HG03575 (cell line): ENCODE measurements around the gene SYT7.

ENCODE experiments used
- ATAC-seq: cut with Tn5 transposase; IDR thresholded peaks from one replicate; pipeline ENCODE4 v1.9.1; 2021; ENCODE audit not compliant: unreplicated experiment, insufficient number of reproducible peaks, low FRiP score; ENCODE audit errors: extremely low read depth

SYT7 gene

DNA sequence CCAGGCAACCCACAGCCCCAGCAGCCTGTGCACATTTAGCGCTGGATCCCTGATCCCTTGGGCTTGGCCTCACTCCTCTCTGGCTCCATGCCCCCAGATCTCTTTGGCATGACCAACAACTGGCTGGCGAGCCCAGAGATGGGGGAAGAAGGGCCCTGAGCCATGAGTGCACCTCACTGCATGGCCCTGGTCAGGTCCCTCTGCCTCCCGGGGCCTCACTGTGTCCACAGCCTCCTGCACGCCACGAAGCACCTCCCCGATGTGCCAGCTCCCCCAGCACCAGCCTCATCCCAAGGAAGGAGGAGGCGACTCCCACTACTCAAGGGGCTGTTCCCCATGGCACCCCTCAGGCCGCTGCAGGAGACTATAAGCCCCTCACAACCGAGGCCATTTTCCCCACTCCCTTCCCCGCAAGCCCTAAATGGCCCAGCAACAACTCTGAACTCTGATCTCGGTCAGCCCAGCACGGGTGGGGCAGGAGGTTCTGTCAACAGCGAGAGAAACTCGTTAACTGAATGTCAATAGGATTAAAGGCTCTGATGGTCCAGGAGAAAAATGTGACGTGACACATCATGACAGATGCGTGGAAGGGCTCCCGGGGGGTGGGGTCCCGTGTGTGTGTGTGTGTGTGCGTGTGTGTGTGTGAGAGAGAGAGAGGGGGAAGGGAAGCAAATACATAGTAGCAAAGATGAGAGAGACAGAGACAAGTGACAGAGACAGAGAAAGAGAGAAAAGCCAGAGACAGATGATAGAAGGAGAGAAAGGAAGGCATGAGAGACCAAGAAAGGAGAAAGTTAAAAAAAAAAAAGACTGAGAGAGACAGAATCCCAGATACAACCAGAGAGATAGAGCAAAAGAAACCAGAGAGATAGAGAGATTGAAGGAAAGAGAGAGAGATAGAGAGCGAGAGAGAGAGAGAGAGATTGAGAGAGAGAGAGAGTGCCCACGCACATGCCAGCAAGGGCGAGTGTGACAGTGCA, 28.4 kb upstream of the SYT7 start:
- no peak for ATAC-seq

DNA sequence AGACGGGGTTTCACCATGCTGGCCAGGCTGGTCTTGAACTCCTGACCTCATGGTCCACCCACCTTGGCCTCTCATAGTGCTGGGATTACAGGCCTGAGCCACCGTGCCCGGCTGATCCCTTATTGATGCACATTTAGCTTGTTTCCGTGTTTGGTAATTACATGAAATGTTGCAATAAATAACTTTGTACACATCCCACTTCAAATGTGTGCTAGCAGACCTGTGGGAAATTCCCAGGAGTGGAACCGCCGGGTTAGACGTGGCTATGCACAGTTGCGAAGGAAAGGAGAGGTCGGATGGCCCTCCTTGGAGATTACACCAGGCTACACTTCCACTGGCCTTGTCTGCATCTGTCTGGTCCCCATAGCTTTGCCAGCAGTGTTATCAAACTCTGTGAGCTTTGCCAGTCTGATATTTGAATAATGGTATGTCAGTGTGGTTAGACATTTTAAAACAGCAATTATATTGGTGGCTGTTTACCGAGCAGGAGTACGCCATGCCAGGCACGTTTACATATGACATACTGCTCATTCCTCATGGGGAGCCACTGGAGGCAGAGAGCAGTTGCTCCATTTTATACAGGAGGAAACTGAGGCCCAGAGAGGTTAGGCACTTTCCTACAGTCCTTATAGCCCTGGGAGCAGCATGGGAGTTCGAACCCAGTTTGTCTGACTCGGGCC, 27.2 kb upstream of the SYT7 start:
- no peak for ATAC-seq

DNA sequence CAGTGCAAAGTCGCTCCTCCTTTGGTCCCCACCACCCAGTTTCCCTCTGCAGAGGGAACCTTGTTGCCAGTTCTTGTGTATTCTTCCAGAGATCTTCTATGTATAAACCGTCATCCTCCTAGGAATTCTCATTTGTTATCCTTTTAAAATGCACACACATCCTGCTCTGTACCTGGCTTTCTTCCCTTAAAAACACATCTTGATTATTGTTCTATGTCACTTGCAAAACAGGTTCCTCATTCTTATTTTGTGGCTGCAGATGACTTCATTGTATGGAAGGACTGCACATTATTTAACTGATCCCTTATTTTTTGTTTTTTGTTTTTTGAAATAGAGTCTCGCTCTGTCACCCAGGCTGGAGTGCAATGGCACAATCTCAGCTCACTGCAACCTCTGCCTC, 26.6 kb upstream of the SYT7 start:
- no peak for ATAC-seq

DNA sequence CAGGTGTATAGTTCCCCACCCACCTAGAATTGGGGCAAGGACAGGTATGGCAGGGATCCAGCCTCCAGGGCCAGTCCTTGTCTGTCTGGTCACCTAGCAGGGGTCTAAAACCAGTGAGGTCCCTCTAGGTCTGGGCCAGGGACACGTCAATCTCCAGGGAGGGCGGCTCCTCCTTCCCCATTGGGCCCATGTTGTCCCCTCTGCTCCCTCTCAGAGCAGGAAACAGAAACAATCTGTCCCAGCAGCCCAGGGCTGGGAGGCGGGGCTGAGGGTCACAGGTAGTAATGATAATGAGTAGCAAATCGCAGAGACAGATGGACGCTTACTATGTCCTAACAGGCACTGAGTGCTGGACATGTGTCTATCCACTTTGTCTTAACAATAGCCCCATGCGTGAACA, 22.8 kb upstream of the SYT7 start:
- ATAC-seq, result no peak

DNA sequence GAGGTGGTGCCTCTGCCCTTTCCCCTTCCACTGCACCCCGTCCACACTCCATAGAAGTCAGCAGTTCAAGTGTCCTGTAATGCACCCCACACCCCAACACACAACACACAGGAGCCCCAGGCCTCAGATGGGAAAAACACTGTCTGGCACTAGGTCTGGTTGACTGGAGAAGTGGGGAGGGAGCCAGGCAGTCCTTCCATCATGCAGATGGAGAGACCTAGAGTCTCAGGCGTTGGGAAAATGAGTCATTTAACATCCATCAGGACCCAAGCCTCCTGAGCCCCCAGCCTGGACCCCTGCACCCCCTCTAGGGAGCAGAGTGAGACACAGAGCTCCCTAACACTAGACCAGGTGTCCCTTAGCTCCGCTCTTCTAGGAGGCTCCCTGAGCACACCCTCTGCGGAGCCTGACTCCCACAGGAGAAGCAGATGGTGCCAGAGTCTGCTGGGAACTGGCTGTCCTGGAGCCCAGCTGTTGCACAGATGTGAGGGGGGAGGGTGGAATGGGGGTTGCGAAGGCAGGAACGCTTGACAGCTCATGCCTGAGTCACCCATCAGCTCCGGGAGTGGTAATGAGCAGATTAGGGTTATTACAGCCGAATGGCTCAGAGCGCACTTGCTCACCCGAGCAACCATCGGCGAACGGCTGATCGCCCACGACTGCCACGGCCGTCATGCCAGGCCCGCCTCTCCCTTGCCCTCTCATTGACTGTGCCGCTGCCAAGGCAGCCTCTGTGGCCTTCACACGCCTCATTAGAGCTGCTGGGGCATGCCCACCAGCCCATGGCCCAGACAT, 22.1 kb upstream of the SYT7 start:
- ATAC-seq, result no peak

GRCh38 chr11:61601512-61601911, 20.6 kb upstream of the SYT7 start:
- no peak for ATAC-seq

GRCh38 chr11:61599968-61600710, 19.3 kb upstream of the SYT7 start:
- ATAC-seq, result no peak

DNA sequence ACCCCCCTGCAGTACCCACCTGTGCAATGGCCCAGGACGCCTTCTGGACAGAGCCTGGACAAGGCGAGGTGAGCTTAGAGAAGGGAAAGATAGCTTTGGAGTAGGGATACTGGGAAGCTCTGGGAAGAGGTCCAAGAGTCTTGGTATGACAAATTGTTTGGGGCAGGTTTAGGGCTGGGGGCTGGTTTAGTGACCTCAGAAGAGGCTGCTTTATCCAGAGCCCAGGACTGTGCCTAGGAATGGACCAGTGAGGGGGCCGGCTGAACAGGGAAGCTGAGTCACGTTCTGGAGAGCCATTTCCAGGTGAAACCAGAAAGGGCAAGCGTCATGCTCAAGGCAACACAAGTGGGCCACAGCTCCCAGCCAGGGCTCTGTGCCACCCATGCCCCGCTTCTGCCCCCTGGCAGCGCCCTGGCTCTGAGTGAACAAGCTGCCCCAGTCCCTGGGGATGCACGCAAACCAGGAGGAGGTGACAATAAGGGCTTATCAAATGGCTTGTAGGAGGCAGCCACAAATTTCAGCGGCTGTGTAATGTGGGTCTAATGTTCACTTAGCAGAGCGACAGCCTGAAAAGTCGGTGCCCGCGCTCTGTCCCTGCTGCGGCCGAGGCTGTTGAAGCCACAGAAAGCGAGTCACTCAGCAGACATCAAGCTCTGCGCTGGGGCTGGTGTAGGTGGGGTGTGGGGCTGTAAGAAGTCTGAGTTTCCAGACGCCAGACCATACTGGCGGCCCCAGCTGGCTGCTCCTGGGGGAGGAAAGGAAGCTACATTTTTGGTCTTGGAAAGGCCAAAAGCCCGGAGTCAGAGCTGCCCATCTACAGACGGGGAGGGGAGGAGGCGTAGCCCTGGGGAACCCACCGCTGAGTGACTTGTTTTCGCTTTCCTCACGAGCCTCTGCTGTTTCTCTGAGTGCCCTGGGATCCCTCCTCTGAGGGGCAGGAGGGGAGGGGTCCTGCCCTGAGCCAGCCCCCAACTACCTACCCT, 18.3 kb upstream of the SYT7 start:
- ATAC-seq, result no peak

- no peak for ATAC-seq
Observed at GRCh38 chr11:61598374-61598773, 17.5 kb upstream of the SYT7 start.

- ATAC-seq, result no peak
Observed at GRCh38 chr11:61596990-61597389, 16.1 kb upstream of the SYT7 start.

GRCh38 chr11:61596542-61596941, 15.7 kb upstream of the SYT7 start:
- no peak for ATAC-seq

GRCh38 chr11:61594907-61595257, 14.0 kb upstream of the SYT7 start:
- ATAC-seq, result no peak

GRCh38 chr11:61593151-61593550, 12.3 kb upstream of the SYT7 start:
- no peak for ATAC-seq

DNA sequence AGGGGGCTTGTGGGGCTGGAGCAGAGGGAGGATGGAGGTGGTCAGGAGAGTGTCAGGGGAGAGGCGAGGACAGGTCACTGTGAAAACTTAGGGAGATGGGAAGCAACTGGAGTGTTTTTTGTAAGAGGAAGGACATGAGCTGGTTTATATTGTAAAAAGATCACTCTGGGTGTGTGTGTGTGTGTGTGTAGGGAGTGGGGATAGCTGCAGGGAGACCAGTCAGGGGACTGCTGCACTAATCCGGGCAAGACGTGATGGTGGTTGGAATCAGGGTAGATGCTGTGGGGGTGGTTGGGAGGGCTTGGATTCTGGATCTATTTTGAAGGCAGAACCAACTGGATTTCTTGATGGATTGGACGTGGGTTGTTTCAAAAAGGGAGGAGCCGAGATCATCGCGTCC, 11.3 kb upstream of the SYT7 start:
- ATAC-seq, result no peak

GRCh38 chr11:61589961-61590360, 9.1 kb upstream of the SYT7 start:
- ATAC-seq, result no peak

DNA sequence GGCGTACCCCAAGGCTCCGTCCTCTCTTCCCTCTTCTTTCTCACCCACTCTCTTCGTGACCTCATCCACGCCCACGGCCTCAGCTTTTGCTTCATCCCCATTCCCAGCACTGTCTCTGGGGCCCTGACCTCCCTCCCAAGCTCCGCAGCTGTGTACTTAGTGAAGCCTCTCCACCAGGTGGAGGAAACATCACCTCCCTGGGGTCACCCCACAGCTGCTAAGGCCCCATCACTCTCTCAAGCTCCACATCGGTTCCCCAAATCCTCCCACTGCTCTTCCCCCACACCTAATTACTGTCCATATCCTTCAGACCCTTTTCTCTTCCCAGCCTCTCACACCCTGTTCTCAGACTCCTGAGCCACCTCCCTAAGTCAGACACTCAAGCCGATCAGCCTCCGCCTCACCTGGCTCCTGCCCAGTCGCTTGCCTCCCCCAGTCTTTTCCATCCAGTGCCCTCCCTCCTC, 7.9 kb upstream of the SYT7 start:
- no peak for ATAC-seq

DNA sequence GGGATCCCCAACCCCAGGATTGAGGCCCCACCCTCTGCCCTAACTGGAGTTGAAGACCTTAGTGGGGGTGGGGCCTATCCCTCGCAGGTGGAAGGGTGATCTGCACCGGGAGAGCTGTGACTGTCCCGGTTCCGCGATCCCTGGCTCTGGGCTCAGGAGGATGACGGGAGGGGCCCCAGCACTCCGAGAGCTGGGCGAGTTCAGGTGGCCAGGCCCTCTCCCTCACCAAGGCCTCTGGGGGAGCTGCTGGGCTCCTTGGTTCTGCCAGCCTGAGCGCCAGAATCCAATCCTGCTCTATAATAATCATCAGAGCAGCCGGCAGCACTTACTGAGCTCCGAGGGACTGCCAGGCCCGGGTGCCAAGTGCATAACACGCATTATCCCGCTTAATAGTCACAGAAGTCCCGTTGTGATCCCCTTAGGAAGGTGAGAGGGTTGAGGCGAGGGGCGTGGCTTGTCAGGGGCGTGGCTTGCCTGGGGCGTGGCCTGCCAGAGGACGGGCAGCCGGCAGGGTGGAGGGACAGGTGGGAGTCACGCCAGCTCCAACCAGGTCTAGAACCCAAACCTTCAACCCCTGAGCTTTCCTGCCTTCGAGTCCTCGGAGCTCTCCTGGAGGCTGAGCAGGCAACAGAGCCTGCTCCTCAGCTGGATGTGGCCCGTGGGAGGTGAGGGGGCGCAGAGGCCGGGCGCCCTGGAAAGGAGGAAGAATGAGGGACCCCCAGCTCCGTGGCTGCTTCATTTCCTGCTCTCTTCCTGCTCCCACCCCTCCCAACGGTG, 7.3 kb upstream of the SYT7 start:
- no peak for ATAC-seq
